Colonic mucosa (tissue), 4 donors: ENCODE data around the gene MARK3. TPM values are rescaled to one million over a fixed set of nuclear protein-coding genes. Genes with fewer than 3 reads are reported as not detected.

Source experiments
- DNase-seq: peaks from one replicate; pipeline ENCODE4 v3.0.0-alpha.2; 2020
- H3K27ac ChIP-seq: fragments of 200-600 bp; one replicate; pipeline ENCODE4 v1.8.0; 2021
- H3K27me3 ChIP-seq: fragments of 200-600 bp; one replicate; pipeline ENCODE4 v1.8.0; 2021
- H3K36me3 ChIP-seq: fragments of 200-600 bp; one replicate; pipeline ENCODE4 v1.8.0; 2021
- H3K4me1 ChIP-seq: fragments of 200-600 bp; one replicate; pipeline ENCODE4 v1.8.0; 2021; ENCODE audit warnings: mild to moderate bottlenecking
- H3K4me3 ChIP-seq: fragments of 200-600 bp; one replicate; pipeline ENCODE4 v1.8.0; 2021
- H3K9ac ChIP-seq, 2 donors: one replicate each; pipeline ENCODE4 v1.7.0; 2013; ENCODE audit warnings: control low read depth in 2 of 2, low read depth in 2 of 2, low read length in 2 of 2
- H3K9me3 ChIP-seq: fragments of 200-600 bp; one replicate; pipeline ENCODE4 v1.8.0; 2021
- CTCF ChIP-seq: fragments of 200-600 bp; IDR thresholded peaks from one replicate; pipeline ENCODE4 v1.8.0; 2022; ENCODE audit warnings: antibody characterized with exemption, mild to moderate bottlenecking
- intact Hi-C: fragments of 100-400 bp; cut with DNase I; formaldehyde crosslinking; loops from one replicate; pipeline ENCODE4 v1.14.1; 2022
- total RNA-seq, 2 donors: library from RNA; stranded (reverse); fragmentation: NEBNext Ultra II Directional in 1 of 2; extraction: Animal tissue kit (Norgen Biotek cat#: 25700) in 1 of 2; gene quantifications; one replicate each; pipeline ENCODE4 v1.2.1, GENCODE V29; 2021
- donor health status: healthy.
- donor health status: DM: no; HTN: no; CAD: no.
- donor health status: DM: no; HTN: no; CAD: no.

MARK3 gene
- total RNA-seq, 2 donors from 2014 or later, result 52.5 to 63.6 TPM

GRCh38 chr14:103395244-103395643 is 10.0 kb downstream of the MARK3 start:
- Histone ChIP-seq H3K9ac (no peak overlapping the region), H3K27me3 (no peaks in the 10 kb centered on the region), H3K27ac (no peak overlapping the region), H3K36me3 (no peaks in the 10 kb centered on the region), H3K4me1 (peaks cover 10% of the 10 kb centered on the region), H3K9me3 (no peaks in the 10 kb centered on the region), H3K4me3 (no peak overlapping the region)
- TF ChIP-seq CTCF, result no peak
- intact Hi-C loops, result no loop called here
- no peak for DNase-seq

GRCh38 chr14:103396463-103396862 is 11.2 kb downstream of the MARK3 start:
- H3K9me3 ChIP-seq, result no peaks in the 10 kb centered on the region
- no peaks in the 10 kb centered on the region for H3K27me3 ChIP-seq
- peaks cover 10% of the 10 kb centered on the region for H3K4me1 ChIP-seq
- intact Hi-C loops, result no loop called here
- no peak overlapping the region for H3K4me3 ChIP-seq
- H3K36me3 ChIP-seq, result no peaks in the 10 kb centered on the region
- H3K9ac ChIP-seq, result no peak overlapping the region
- TF ChIP-seq CTCF, result no peak
- DNase-seq, result no peak
- H3K27ac ChIP-seq, result no peak overlapping the region

GRCh38 chr14:103398427-103399195 is 13.4 kb downstream of the MARK3 start:
- Histone ChIP-seq H3K27me3 (no peaks in the 10 kb centered on the region), H3K9ac (no peak overlapping the region), H3K36me3 (no peaks in the 10 kb centered on the region), H3K27ac (no peak overlapping the region), H3K4me1 (peaks cover 8% of the 10 kb centered on the region), H3K4me3 (no peak overlapping the region), H3K9me3 (no peaks in the 10 kb centered on the region)
- intact Hi-C loops, result no loop called here
- DNase-seq, result no peak
- TF ChIP-seq CTCF, result no peak

GRCh38 chr14:103400537-103400936 is 15.3 kb downstream of the MARK3 start:
- DNase-seq, result no peak
- H3K9ac ChIP-seq, result no peak overlapping the region
- intact Hi-C loops, result no loop called here
- H3K4me3 ChIP-seq, result no peak overlapping the region
- H3K27me3 ChIP-seq, result no peaks in the 10 kb centered on the region
- H3K4me1 ChIP-seq, result no peaks in the 10 kb centered on the region
- H3K27ac ChIP-seq, result no peak overlapping the region
- no peaks in the 10 kb centered on the region for H3K9me3 ChIP-seq
- TF ChIP-seq CTCF, result no peak
- H3K36me3 ChIP-seq, result no peaks in the 10 kb centered on the region

GRCh38 chr14:103401223-103402214 is 16.3 kb downstream of the MARK3 start:
- DNase-seq, result no peak
- Histone ChIP-seq H3K27me3 (no peaks in the 10 kb centered on the region), H3K4me3 (no peak overlapping the region), H3K27ac (no peak overlapping the region), H3K4me1 (no peaks in the 10 kb centered on the region), H3K9ac (no peak overlapping the region), H3K36me3 (no peaks in the 10 kb centered on the region), H3K9me3 (no peaks in the 10 kb centered on the region)
- TF ChIP-seq CTCF, result no peak
- intact Hi-C loops, result no loop called here
